SJSA1 (cell line): ENCODE results near the gene APOL6. TPM values are rescaled to one million over a fixed set of nuclear protein-coding genes. Genes with fewer than 3 reads are reported as not detected.

ENCODE experiments used
- DNase-seq, 2 experiments: peaks; one replicate each; pipeline ENCODE4 v3.0.0-alpha.2; 2015 to 2020; ENCODE audit warnings: low spot score in 2 of 2, low read depth in 1 of 2
- H3K27ac ChIP-seq: fragments of 250-450 bp; sonication (Bioruptor Pico); 2 replicates; pipeline ENCODE4 v1.5.1; 2020; ENCODE audit warnings: mild to moderate bottlenecking, moderate library complexity
- H3K27me3 ChIP-seq: fragments of 250-450 bp; sonication (Bioruptor Pico); replicated peaks from 2 replicates; pipeline ENCODE4 v1.5.1; 2020; ENCODE audit warnings: mild to moderate bottlenecking, moderate library complexity
- H3K36me3 ChIP-seq: fragments of 250-450 bp; sonication (Bioruptor Pico); 2 replicates; pipeline ENCODE4 v1.5.1; 2020; ENCODE audit warnings: mild to moderate bottlenecking
- H3K4me1 ChIP-seq: fragments of 250-450 bp; sonication (Bioruptor Pico); replicated peaks from 2 replicates; pipeline ENCODE4 v1.6.1; 2021; ENCODE audit warnings: mild to moderate bottlenecking
- H3K4me3 ChIP-seq: fragments of 250-450 bp; sonication (Bioruptor Pico); 2 replicates; pipeline ENCODE4 v1.5.1; 2020; ENCODE audit warnings: mild to moderate bottlenecking
- H3K9me3 ChIP-seq: fragments of 250-450 bp; sonication (Bioruptor Pico); replicated peaks from 2 replicates; pipeline ENCODE4 v1.5.1; 2020; ENCODE audit warnings: mild to moderate bottlenecking
- total RNA-seq: library from RNA; depleted of rRNA; stranded (reverse); fragments of >200 nt; shearing (Covaris generic); gene quantifications from 2 replicates; pipeline ENCODE4 v1.2.3, GENCODE V29; 2014; rRNA removed

The APOL6 gene, protein sequence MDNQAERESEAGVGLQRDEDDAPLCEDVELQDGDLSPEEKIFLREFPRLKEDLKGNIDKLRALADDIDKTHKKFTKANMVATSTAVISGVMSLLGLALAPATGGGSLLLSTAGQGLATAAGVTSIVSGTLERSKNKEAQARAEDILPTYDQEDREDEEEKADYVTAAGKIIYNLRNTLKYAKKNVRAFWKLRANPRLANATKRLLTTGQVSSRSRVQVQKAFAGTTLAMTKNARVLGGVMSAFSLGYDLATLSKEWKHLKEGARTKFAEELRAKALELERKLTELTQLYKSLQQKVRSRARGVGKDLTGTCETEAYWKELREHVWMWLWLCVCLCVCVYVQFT
- total RNA-seq: 14.0 and 22.6 TPM in 2 replicates

DNA sequence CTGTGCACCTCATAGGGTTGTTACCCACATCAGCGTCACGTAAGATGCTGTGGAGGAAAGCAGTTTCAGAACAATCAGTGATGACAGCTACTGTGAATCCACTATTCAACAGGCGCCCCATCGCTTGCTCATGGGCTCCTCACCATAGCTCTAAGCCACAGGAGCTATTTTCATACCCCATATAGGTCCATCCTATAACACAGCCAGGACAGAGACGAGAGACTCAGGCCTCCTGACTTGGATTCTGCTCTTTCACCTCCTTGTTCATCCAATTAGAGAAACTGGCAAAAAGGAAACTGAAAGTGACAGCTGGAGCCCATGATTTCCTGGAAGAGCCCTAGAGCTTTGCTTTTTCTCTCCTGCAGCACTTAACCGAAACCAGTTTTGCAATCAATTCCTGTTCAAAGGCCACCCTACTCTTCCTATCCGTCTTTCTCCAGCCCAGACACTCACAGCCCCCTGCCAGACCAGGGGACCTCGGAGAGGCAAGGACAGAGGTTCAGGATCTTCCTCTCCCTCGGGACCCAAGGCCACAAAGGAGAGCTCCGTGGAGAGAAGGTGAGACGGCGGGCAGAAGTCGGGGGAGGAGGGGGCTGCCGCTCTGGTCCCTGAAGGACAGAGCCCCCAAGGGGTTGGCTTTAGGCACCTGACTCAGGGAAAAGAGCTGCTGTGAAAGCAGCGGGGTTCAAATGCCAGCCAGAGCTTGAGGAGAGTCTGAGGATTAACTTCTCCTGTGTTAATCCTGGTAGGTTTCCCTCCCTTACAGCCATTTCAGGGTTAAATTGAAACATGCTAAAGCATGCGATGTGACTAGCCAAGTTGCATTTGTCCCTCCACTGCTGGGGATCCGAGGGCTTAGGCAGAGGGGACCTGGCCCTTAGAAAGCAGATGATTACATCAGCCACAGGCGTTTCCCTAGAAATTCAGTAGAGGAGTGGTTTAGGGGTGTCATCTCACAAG, at the start of gene APOL6:
Gene APOL6, plus strand, starts transcription at position 381 of the 960 bp plus-strand sequence. CDS start 7,980 bp downstream, outside the sequence.
- peak within 1 kb of the TSS; percentile 83 for H3K27ac ChIP-seq
- no peaks in the 10 kb centered on the region; the same call in 1 of the 2 replicates for H3K9me3 ChIP-seq
- H3K4me3 ChIP-seq: peak within 1 kb of the TSS; percentile 46
- DNase-seq: peak in 1 of 2 experiments; percentile 84
- peaks cover 3% of the 10 kb centered on the region; the same call in 1 of the 2 replicates for H3K36me3 ChIP-seq
- H3K27me3 ChIP-seq: no peaks in the 10 kb centered on the region
- peaks cover 23% of the 10 kb centered on the region for H3K4me1 ChIP-seq

DNA sequence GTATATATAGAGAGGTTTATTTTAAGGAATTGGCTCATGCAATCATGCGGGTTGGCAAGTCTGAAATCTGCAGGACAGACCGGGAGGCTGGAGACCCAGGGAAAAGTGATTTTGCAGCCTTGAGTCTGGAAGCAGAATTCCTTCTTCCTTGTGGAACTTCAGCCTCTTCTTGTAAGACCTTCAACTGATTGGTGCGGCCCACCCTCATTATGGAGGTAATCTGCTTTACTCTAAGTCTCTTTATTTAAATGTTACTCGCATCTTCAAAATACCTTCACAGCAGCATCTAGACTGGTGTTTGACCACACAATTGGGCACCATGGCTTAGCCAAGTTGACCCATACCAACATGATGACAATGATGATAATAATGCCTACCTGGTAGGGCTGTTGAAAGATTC, 48.9 kb upstream of the APOL6 start:
- no peaks in the 10 kb centered on the region for H3K4me1 ChIP-seq
- no peaks in the 10 kb centered on the region for H3K36me3 ChIP-seq
- H3K9me3 ChIP-seq: no peaks in the 10 kb centered on the region
- DNase-seq: no peak
- H3K27me3 ChIP-seq: no peaks in the 10 kb centered on the region
- no peak overlapping the region for H3K27ac ChIP-seq
- H3K4me3 ChIP-seq: no peak overlapping the region

DNA sequence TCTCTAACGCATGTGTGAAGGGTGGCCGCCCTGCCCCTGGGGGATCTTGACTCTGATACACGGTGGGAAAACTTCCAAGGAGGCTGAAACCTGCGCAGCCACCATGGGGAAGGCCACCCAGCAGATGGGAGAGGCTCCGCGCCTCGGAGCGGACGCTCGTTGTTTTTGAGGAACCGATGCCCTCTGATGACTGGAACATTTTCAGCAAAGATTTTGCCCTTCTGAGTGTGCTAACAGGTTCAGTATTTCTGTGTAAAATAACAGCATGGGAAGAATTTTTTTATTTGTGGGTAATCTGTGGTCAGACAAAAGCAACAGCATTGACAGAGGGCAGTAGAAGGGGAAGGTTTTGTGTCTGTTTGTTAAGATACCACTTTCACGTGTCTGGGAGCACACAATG, 47.8 kb upstream of the APOL6 start:
- no peak overlapping the region for H3K27ac ChIP-seq
- H3K4me1 ChIP-seq: no peaks in the 10 kb centered on the region
- DNase-seq: no peak
- no peaks in the 10 kb centered on the region for H3K36me3 ChIP-seq
- H3K4me3 ChIP-seq: no peak overlapping the region
- no peaks in the 10 kb centered on the region for H3K27me3 ChIP-seq
- no peaks in the 10 kb centered on the region for H3K9me3 ChIP-seq

DNA sequence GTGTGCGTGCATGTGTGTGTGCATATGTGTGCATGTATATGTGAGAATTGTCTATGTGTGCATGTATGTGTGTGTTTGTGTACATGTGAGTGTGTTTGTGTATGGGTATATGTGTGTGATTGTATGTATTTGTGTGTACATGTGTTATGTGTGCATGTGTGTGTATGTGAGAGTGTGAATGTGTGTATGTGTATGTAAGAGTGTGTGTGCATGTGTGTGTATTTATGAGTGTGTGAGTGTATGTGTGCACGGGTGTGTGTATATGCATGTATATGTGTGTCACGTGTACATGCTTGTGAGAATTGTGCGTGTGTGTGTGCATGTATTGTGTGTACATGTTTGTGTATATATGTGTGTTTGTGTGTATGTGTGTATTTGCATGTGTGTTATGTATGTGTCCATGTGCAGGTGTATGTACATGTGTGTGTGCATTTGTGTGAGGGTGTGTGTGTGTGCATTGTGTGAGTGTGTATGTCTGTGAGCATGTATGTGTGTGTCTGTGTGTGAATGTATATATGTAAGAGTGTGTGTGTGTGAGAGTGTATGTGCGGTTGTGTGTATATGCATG, 47.1 kb upstream of the APOL6 start:
- H3K27ac ChIP-seq: no peak overlapping the region
- H3K27me3 ChIP-seq: no peaks in the 10 kb centered on the region
- H3K36me3 ChIP-seq: no peaks in the 10 kb centered on the region
- DNase-seq: no peak
- no peaks in the 10 kb centered on the region for H3K4me1 ChIP-seq
- H3K4me3 ChIP-seq: no peak overlapping the region
- no peaks in the 10 kb centered on the region for H3K9me3 ChIP-seq

DNA sequence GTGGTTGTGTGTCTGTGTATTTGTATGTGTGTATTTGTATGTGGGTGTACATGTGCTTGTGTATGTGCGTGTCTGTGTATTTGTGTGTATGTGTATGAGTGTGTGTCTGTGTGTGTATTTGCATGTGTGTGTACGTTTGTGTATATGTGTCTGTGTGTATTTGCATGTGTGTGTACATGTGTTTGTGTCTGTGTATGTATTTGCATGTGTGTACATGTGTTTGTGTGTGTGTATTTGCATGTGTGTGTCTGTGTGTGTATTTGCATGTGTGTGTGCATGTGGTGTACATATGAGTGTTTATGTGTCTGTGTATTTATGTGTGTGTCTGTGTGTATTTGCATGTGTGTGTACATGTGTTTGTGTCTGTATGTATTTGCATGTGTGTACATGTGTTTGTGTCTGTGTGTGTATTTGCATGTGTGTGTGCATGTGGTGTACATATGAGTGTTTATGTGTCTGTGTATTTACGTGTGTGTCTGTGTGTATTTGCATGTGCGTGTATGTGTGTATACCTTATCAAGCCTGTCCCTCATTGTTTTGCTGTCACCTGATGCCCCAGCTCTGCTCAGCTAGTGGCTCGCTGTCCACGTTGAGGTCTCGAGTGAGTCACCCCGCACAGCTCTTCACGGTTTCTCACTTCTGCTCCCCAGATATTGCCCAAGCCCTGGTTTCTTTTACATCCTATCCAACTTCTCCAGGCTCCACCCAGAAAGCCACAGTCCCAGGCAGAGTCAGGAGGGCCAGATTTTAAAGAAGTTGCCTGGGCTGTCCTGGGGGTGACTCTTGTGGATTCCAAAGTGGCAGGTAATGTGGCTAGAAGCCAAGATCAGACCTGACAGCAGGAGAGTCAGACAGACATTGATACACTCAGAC, 46.3 kb upstream of the APOL6 start:
- Histone ChIP-seq H3K27ac (no peak overlapping the region), H3K27me3 (no peaks in the 10 kb centered on the region), H3K4me3 (no peak overlapping the region), H3K4me1 (no peaks in the 10 kb centered on the region), H3K9me3 (no peaks in the 10 kb centered on the region), H3K36me3 (no peaks in the 10 kb centered on the region)
- DNase-seq: no peak

DNA sequence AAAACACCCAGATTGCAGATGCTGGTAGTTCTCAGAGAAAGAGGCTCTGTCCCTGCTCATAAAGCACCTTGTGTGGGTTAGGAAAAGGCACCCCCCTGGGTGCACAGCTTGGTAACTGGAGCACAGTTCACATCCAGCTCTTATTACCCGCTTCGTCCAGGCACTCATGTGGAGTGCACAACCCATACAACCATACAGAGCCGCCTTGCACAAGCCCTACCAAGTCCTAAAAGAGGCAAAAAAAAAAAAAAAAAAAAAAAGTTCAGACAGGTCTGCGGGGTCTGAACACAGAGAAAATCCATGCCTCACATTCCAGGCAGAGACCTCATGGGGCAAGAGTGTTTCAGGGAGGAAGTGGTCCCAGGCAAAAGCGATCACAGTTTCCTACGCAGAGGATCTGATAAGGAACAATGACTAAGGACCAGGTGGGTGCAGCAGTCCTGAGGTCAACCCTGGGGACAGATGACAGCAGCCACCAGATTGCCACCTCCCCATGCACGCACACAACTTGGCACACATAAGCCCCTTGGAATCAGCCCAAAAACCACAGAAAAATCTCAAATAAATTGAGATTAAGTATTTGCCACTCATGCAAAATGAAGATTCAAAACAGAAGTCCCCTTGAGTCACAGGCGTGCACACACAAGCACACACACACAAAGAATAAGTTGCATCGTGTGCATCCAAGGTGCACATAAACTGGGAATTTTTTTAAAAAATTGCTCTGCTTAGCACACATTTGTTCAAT, 43.5 kb upstream of the APOL6 start:
- H3K27me3 ChIP-seq: no peaks in the 10 kb centered on the region
- H3K27ac ChIP-seq: no peak overlapping the region
- no peak for DNase-seq
- no peaks in the 10 kb centered on the region for H3K9me3 ChIP-seq
- no peak overlapping the region for H3K4me3 ChIP-seq
- H3K36me3 ChIP-seq: no peaks in the 10 kb centered on the region
- H3K4me1 ChIP-seq: no peaks in the 10 kb centered on the region

DNA sequence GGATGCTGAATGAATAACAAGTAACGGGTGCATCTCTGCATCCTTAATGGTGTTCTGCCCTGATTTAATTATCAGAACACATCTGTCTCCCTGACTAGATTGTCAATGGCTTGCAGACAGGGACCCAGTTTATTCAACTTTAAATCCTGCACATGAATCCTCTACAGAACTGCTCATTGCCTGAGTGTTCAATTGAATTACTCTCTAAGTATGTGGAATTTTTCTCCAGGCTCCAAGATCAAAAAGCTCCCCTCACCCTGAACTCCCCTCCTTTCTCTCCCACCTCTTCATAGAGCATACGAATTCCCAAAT, 42.9 kb upstream of the APOL6 start:
- H3K4me3 ChIP-seq: no peak overlapping the region
- no peaks in the 10 kb centered on the region for H3K4me1 ChIP-seq

DNA sequence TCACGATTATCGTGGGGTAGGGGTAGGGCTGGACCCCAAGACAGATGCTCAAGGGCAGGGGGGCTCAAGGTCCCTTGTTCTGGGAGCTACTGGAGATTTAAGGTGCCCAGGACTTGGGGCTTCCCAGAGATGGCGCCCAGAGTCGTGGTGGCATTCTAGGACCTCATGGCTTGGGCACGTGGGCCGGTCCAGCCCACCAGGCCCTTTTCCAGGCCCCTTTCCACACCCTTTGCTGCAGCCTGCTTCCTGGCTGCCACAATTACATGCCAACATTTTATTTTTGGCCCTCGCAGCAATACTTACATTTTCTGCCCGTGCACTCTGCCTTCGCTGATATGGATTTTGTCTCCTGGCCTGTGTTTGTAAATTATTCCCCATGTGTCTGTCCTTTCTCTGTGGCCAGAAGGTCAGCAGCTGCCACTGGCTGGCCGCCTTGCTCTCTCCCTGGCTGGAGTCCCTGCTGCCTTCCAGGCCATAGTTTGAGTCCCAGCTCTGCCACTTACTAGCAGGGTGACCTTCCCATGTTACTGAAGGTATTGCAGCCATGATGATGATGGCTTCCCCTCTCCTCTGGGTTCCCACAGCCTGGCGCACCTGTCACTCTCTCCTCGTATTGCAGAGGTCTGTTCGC, 42.3 kb upstream of the APOL6 start:
- Histone ChIP-seq H3K9me3 (no peaks in the 10 kb centered on the region), H3K27me3 (no peaks in the 10 kb centered on the region), H3K4me3 (no peak overlapping the region), H3K36me3 (no peaks in the 10 kb centered on the region), H3K27ac (no peak overlapping the region), H3K4me1 (no peaks in the 10 kb centered on the region)
- DNase-seq: no peak

More for the DNA sequence above, 42.9 kb upstream of the APOL6 start:
- no peak for DNase-seq
- no peaks in the 10 kb centered on the region for H3K36me3 ChIP-seq
- no peak overlapping the region for H3K27ac ChIP-seq
- no peaks in the 10 kb centered on the region for H3K27me3 ChIP-seq
- H3K9me3 ChIP-seq: no peaks in the 10 kb centered on the region

DNA sequence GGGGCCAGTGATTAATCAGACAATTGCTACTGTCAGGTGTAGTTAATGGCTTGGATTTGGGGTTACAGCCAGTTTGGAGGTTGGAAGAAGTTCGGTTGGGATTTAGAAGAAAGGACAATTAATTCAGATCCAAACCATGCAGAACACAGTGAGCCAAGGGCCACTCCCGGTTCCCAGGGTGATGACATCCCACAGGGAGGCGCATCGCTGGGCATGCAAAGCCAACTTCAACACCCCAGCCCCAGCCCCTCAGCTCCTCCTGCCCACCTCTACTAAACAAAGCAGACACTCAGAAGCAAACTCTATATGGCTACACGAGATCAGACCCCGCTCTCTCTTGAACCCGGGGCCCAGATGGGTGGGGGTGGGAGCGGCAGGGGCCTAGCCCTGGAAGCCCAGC, 41.3 kb upstream of the APOL6 start:
- H3K27ac ChIP-seq: no peak overlapping the region
- H3K4me1 ChIP-seq: no peaks in the 10 kb centered on the region
- no peaks in the 10 kb centered on the region for H3K9me3 ChIP-seq
- no peaks in the 10 kb centered on the region for H3K36me3 ChIP-seq
- DNase-seq: no peak
- no peak overlapping the region for H3K4me3 ChIP-seq
- H3K27me3 ChIP-seq: no peaks in the 10 kb centered on the region

DNA sequence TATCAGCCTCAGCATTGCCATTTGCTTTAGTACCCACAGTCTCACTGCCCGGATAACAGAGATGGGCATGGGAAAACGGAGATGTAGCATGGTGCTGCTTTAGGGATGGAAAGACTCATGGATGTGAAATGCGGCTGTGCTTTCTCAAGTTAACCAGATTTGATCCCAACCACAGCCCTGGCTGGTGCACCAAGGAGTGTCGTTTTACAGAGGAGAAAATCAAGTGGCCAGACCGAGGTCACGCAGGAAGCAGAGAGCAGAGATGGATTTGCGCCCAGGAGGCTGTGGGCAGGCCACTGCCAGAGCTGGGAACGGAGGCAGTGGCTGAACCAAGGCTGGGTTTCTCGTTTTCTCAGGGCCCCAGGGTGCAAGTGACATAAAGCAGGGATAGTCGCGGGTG, 40.2 kb upstream of the APOL6 start:
- H3K4me3 ChIP-seq: no peak overlapping the region
- no peak for DNase-seq
- no peaks in the 10 kb centered on the region for H3K27me3 ChIP-seq
- H3K36me3 ChIP-seq: no peaks in the 10 kb centered on the region
- no peaks in the 10 kb centered on the region for H3K9me3 ChIP-seq
- H3K27ac ChIP-seq: no peak overlapping the region
- no peaks in the 10 kb centered on the region for H3K4me1 ChIP-seq

DNA sequence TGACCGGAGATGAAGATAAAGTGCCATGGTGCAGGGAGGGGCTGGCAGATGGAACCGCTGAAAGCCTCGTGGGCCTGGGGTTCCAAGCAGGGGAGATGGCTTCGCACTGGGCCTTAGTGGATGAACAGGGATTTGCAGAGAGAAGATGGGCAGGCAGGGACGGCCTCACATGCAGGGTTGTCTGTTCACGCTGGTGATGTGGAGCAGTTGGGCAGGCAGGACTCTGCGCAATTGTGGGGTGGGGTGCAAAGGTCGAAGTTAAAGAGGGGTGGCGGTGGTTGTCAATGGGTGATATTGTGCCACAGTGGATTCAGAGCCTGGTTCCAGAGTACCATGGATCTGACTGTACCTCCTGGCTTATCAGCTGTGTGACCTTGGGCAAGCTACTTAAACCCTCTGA, 39.0 kb upstream of the APOL6 start:
- DNase-seq: no peak
- no peak overlapping the region for H3K4me3 ChIP-seq
- H3K27me3 ChIP-seq: no peaks in the 10 kb centered on the region
- no peak overlapping the region for H3K27ac ChIP-seq
- no peaks in the 10 kb centered on the region for H3K4me1 ChIP-seq
- no peaks in the 10 kb centered on the region for H3K9me3 ChIP-seq
- H3K36me3 ChIP-seq: no peaks in the 10 kb centered on the region

DNA sequence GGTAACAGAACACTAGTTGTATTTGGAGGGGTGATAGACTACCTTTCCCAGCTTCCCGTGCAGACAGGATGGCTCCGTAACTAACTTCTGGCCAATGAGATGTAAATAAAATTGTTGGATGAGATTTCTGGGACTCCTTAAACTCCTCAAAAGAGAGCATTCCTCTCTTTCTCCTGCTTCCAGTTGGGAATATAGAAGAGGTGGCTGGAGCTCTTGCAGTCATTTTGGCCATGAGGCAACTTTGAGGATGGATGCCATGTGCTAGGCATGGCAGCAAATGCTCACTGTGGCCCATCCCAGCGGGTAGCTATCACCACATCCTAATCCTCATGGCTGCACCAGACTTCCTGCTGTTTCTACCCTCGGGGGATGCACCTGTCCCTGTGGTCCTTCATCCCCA, 38.5 kb upstream of the APOL6 start:
- no peak for DNase-seq
- Histone ChIP-seq H3K4me3 (no peak overlapping the region), H3K4me1 (no peaks in the 10 kb centered on the region), H3K36me3 (no peaks in the 10 kb centered on the region), H3K27me3 (no peaks in the 10 kb centered on the region), H3K27ac (no peak overlapping the region), H3K9me3 (no peaks in the 10 kb centered on the region)
